Activated effector memory CD4-positive, alpha-beta T cell treated with anti-CD3 and anti-CD28 coated beads, Interleukin-2, amount 50 U/mL, for 16 hours (primary cell): ENCODE results near the gene SLC2A6.

ENCODE experiments used
- DNase-seq: peaks from one replicate; pipeline ENCODE4 v3.0.0-alpha.2; 2020

The SLC2A6 gene

GRCh38 chr9:133515615-133516255, 36.8 kb upstream of the SLC2A6 start:
- no peak for DNase-seq

- DNase-seq: no peak
Measured at GRCh38 chr9:133515240-133515610, 36.3 kb upstream of the SLC2A6 start.

GRCh38 chr9:133514460-133515239, 35.8 kb upstream of the SLC2A6 start:
- DNase-seq: no peak

- no peak for DNase-seq
Measured at GRCh38 chr9:133513214-133514100, 34.6 kb upstream of the SLC2A6 start.

GRCh38 chr9:133512253-133513213, 33.6 kb upstream of the SLC2A6 start:
- no peak for DNase-seq

- no peak for DNase-seq
Measured at GRCh38 chr9:133511607-133512006, 32.7 kb upstream of the SLC2A6 start.

- DNase-seq: no peak
Measured at GRCh38 chr9:133510926-133511505, 32.1 kb upstream of the SLC2A6 start.

- DNase-seq: no peak
Measured at GRCh38 chr9:133509179-133510083, 30.5 kb upstream of the SLC2A6 start.

GRCh38 chr9:133508046-133508445, 29.1 kb upstream of the SLC2A6 start:
- no peak for DNase-seq

- DNase-seq: no peak
Measured at GRCh38 chr9:133507246-133507965, 28.5 kb upstream of the SLC2A6 start.

GRCh38 chr9:133506653-133507038, 27.7 kb upstream of the SLC2A6 start:
- no peak for DNase-seq

GRCh38 chr9:133505901-133506652, 27.2 kb upstream of the SLC2A6 start:
- no peak for DNase-seq

- DNase-seq: no peak
Measured at GRCh38 chr9:133505186-133505830, 26.4 kb upstream of the SLC2A6 start.

GRCh38 chr9:133502112-133502511, 23.2 kb upstream of the SLC2A6 start:
- DNase-seq: no peak

GRCh38 chr9:133499892-133500270, 21.0 kb upstream of the SLC2A6 start:
- DNase-seq: no peak

GRCh38 chr9:133499132-133499891, 20.4 kb upstream of the SLC2A6 start:
- DNase-seq: no peak

- DNase-seq: no peak
Measured at GRCh38 chr9:133496861-133497842, 18.3 kb upstream of the SLC2A6 start.
